ENCODE measurements around the gene NOTCH4.

GRCh38 chr6:32152769-32153563 is 70.9 kb downstream of the NOTCH4 start:
- no peak for TF ChIP-seq CTCF (conservative IDR thresholded peaks at IDR 0.05; ENCODE audit: low read depth in 2 of 2)
- no peak for TF ChIP-seq REST (IDR thresholded peaks at IDR 0.05; ENCODE audit: unreplicated experiment)
- peak; percentile 26 for TF ChIP-seq EZH2 (IDR thresholded peaks at IDR 0.05; ENCODE audit: low read depth, unreplicated experiment)
- TF ChIP-seq EZH2phosphoT487 (IDR thresholded peaks at IDR 0.05; ENCODE audit: unreplicated experiment) = no peak
- no peak for TF ChIP-seq POLR2AphosphoS5 (IDR thresholded peaks at IDR 0.05; ENCODE audit: low read depth)
- TF ChIP-seq CREB1 (CRISPR knock-in tag; IDR thresholded peaks at IDR 0.05; ENCODE audit: low read depth) = 0 out of 2 replicates have a peak, but pooled peaks have one; percentile 6
- TF ChIP-seq STAT1 (IDR thresholded peaks at IDR 0.05; ENCODE audit: unreplicated experiment) = no peak
- TF ChIP-seq ZNF114 (CRISPR knock-in tag; IDR thresholded peaks at IDR 0.05) = no peak

All from GM23338 (cell line).